Left ventricle myocardium inferior (tissue), 1 donor: ENCODE results near the gene ZDHHC3. TPM values are rescaled to one million over a fixed set of nuclear protein-coding genes. Genes with fewer than 3 reads are reported as not detected.
A peak's percentile ranks its signal among the peaks of the same experiment; 100 is the strongest.

Source experiments
- DNase-seq: peaks from one replicate; pipeline ENCODE4 v3.0.0-alpha.2; 2020
- H3K27ac ChIP-seq: fragments of 200-600 bp; replicated peaks from 2 replicates; pipeline ENCODE4 v1.8.0; 2021
- H3K27me3 ChIP-seq: fragments of 200-600 bp; 2 replicates; pipeline ENCODE4 v1.8.0; 2021; ENCODE audit warnings: low read depth
- H3K36me3 ChIP-seq: fragments of 200-600 bp; 2 replicates; pipeline ENCODE4 v1.8.0; 2021
- H3K4me1 ChIP-seq: fragments of 200-600 bp; 2 replicates; pipeline ENCODE4 v1.8.0; 2021
- H3K4me3 ChIP-seq: fragments of 200-600 bp; 2 replicates; pipeline ENCODE4 v1.8.0; 2021; ENCODE audit warnings: mild to moderate bottlenecking, moderate library complexity
- H3K9me3 ChIP-seq: fragments of 200-600 bp; replicated peaks from 2 replicates; pipeline ENCODE4 v1.8.0; 2021
- CTCF ChIP-seq: fragments of 200-600 bp; IDR thresholded peaks from 2 replicates; pipeline ENCODE4 v1.8.0; 2021; ENCODE audit warnings: antibody characterized with exemption, mild to moderate bottlenecking, borderline replicate concordance
- intact Hi-C: fragments of 100-400 bp; cut with micrococcal nuclease; formaldehyde crosslinking; loops from one replicate; pipeline ENCODE4 v1.11.0; 2022
- long read RNA-seq: library from polyadenylated mRNA; unstranded; transcript quantifications from one replicate; pipeline ENCODE4 v2.0.0, GENCODE V29; 2021
- total RNA-seq: library from RNA; stranded (reverse); fragmentation: NEBNext Ultra II Directional; extraction: Animal tissue kit (Norgen Biotek cat#: 25700); gene quantifications from one replicate; pipeline ENCODE4 v1.2.1, GENCODE V29; 2021
- donor health status: DM: no; HTN: yes; CAD: no; lungs with severe emphysema.

The ZDHHC3 gene, protein sequence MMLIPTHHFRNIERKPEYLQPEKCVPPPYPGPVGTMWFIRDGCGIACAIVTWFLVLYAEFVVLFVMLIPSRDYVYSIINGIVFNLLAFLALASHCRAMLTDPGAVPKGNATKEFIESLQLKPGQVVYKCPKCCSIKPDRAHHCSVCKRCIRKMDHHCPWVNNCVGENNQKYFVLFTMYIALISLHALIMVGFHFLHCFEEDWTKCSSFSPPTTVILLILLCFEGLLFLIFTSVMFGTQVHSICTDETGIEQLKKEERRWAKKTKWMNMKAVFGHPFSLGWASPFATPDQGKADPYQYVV
- 40.2 TPM for total RNA-seq
- long read RNA-seq, transcript ZDHHC3-205 (7 exons, 2,687 nt): major isoform, 69 of 100 reads
- long read RNA-seq, transcript ZDHHC3-201 (8 exons, 3,101 nt): minor isoform, 9 of 100 reads
- long read RNA-seq, partial matches to known transcripts: 10 of 100 reads
- long read RNA-seq, other reads (novel, unspliced or antisense): 12 of 100 reads

- H3K27me3 ChIP-seq: no peaks in the 10 kb centered on the region
- no peaks in the 10 kb centered on the region for H3K36me3 ChIP-seq
- H3K4me3 ChIP-seq: peak within 1 kb of the TSS; percentile 83
- no peaks in the 10 kb centered on the region for H3K9me3 ChIP-seq
- DNase-seq: peak; percentile 89
- intact Hi-C loops: no loop called here
- peaks cover 74% of the 10 kb centered on the region for H3K4me1 ChIP-seq
- H3K27ac ChIP-seq: peak within 1 kb of the TSS; percentile 92
- TF ChIP-seq CTCF: no peak
These were observed at the start of gene ZDHHC3, which contains the start of gene EXOSC7 for GRCh38 chr3:44976002-44976815. ZDHHC3 (minus strand) TSS chr3:44976174; CDS start chr3:44959436, 16,738 bp downstream. EXOSC7 (plus strand) TSS chr3:44976244; CDS start chr3:44976278, 34 bp downstream.

GRCh38 chr3:45024542-45025255, 48.7 kb upstream of the ZDHHC3 start:
- Histone ChIP-seq H3K4me1 (peaks cover 88% of the 10 kb centered on the region), H3K9me3 (no peaks in the 10 kb centered on the region), H3K27me3 (no peaks in the 10 kb centered on the region), H3K27ac (peak overlapping the region; percentile 93), H3K36me3 (no peaks in the 10 kb centered on the region), H3K4me3 (no peak overlapping the region)
- intact Hi-C loops: no loop called here
- no peak for TF ChIP-seq CTCF
- DNase-seq: no peak

GRCh38 chr3:45023675-45024074, 47.7 kb upstream of the ZDHHC3 start:
- Histone ChIP-seq H3K27ac (peak overlapping the region; percentile 93), H3K4me3 (no peak overlapping the region), H3K27me3 (no peaks in the 10 kb centered on the region), H3K4me1 (peaks cover 81% of the 10 kb centered on the region), H3K9me3 (no peaks in the 10 kb centered on the region), H3K36me3 (no peaks in the 10 kb centered on the region)
- no peak for TF ChIP-seq CTCF
- no peak for DNase-seq
- intact Hi-C loops: no loop called here

DNA sequence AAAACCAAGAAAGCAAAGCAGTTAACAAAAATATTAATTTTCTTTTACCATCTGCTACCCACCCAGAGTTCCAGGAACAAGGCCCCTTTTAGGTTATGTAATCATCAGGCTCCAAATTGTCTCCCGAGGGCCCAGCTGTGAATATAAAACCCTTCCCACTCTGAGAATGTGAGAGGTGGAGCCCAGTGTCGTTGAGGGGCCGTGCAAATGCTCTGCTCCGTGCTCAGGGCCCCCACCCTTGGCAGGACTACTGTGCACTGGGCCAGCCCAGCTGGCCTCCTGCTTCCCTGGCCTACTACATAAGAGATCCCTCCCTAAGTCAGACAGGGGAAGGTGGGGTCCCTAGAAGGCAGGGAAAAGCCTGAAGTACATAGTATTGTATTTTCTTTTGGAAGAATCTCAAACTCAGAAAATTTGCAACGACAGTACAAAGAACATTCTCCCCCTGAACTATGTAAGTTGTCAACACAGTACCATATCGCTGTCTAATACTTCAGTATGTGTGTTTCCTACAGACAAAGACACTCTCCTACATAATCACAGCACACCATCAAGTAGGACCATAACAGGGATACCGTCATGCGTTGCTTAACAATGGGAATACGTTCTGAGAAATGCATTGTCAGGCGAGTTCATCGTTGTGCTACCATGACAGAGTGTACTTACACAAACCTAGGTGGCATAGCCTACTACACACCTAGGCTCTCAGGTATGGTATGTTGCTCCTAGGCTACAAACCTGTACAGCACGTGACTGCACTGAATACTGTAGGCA, 45.7 kb upstream of the ZDHHC3 start:
- peak; percentile 80 for DNase-seq
- H3K27ac ChIP-seq: peak overlapping the region; percentile 84
- H3K9me3 ChIP-seq: no peaks in the 10 kb centered on the region
- H3K4me3 ChIP-seq: no peak overlapping the region
- H3K4me1 ChIP-seq: peaks cover 79% of the 10 kb centered on the region
- TF ChIP-seq CTCF: no peak
- intact Hi-C loops: no loop called here
- no peaks in the 10 kb centered on the region for H3K36me3 ChIP-seq
- H3K27me3 ChIP-seq: no peaks in the 10 kb centered on the region
